T-helper 1 cell treated with Interleukin-12 subunit alpha and Interleukin-12 subunit beta and Interleukin-4 antibody, amounts not matched to agents 30 ng/mL and 1 ng/mL, for 36 hours (primary cell): ENCODE measurements around the gene RNF213. TPM values are rescaled to one million over a fixed set of nuclear protein-coding genes. Genes with fewer than 3 reads are reported as not detected.

ENCODE experiments used
- intact Hi-C: fragments of 100-400 bp; cut with micrococcal nuclease; formaldehyde crosslinking; loops from one replicate; pipeline ENCODE4 v1.15.1; 2024
- total RNA-seq: library from RNA; stranded (reverse); gene quantifications from 2 replicates; pipeline ENCODE4 v1.2.3, GENCODE V29; 2022

The RNF213 gene
- total RNA-seq, 1 donor from 2014 or later, result 1,329 TPM

DNA sequence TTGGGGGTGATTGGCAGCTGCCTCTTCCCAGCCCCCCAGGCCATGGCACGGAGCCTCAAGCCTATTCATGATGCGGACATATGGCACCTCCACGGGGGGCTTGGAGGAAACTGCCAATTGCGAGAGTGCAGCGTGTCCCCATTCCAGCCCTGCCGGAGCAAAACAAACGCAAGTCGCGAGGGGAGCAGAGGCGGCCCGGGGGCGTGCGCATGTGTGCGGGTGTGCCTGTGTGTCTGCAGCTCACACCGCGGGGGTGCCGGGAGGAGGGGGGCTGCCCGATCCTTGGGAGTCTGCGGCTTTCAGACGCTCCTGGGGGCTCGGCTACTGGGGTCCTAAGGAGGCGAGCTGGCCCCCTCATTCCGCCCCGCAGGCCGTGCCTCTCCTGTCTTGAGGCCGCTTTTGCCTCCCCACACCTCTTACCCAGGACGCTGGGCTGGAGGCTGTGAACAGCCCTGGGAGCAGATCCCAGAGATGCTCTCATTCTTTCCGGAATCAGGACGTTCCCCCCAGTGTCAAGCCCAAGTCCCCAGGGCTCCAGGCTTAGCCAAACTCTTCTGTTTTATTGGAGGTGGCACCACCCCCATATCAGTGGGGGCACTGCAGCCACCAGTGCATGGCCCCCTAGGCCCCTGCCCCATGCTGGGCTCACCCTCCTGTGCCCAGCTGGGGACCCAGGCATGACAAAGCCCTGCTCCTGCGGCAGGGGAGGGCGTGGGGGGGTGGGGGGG lies 183.4 kb downstream of the RNF213 start:
- intact Hi-C loops, result no loop called here

DNA sequence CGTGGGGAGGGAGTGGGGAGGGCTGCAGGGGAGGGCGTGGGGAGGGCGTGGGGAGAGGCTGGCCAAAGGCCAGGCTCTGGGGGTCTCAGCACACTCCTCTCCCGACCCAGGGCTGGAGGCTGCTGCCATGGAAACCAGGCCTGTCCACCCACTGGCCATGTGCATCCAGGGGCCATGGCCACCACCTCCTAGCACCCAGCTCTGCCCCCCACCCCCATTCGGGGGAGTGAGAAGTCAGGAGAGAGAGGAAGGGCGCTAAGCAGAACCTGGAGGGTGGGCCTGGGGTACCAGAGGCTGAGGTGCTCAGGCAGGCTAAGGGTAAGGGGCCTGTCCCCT lies 184.0 kb downstream of the RNF213 start:
- intact Hi-C loops, result no loop called here

DNA sequence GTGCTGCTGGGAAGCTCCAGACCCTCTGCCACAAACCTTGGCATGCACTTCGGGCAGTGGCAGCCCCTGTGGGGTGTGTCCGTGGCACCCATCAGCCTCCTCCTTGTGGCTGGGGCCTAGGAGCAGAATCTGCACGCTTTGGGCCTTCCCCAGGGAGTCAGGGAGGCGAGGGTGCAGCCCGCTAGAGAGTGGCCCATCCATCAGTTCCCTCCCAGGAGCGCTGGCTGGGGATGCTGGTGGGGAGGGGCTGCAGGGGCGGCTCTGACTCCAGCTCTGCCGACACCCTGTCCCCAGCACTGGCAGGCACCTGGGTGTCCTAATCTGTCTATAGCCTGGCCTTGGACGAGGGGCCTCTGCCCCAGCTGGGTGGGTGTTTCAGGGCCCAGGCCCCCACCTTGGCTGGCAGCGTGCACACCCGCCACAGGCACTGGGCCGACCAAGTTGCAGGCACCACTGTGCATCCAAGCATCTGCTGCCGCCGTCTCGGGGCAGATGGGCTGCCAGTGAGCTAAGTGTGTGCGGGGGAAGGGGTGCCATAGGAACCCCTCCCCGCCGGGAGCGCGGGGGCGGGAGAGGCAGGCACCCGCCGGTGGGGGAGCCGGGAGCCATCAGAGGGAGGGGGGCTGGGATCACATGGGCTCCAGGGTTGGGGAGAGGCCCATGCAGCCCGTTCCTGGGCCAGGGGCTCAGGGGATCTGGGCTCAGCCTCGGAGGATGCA lies 184.5 kb downstream of the RNF213 start:
- intact Hi-C loops, result no loop called here

DNA sequence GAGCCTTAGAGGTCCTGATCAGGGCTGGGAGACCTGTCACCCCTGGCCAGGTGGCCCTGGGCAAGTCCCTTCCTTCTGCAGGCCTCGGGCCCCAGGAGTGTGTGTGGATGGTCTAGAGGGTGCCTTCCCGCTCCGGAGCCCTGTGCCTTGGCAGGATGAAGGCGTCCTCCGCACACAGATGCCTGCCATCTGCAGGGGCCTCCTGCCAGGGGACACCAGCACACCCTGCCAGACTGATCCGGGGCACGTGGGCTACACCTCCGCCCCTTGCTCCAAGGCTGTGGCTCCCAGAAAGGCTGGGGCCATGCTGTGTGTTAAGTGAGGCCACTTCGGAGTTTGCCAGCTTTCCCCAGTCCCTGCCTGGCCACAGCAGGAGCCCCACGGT lies 185.1 kb downstream of the RNF213 start:
- intact Hi-C loops, result no loop called here

DNA sequence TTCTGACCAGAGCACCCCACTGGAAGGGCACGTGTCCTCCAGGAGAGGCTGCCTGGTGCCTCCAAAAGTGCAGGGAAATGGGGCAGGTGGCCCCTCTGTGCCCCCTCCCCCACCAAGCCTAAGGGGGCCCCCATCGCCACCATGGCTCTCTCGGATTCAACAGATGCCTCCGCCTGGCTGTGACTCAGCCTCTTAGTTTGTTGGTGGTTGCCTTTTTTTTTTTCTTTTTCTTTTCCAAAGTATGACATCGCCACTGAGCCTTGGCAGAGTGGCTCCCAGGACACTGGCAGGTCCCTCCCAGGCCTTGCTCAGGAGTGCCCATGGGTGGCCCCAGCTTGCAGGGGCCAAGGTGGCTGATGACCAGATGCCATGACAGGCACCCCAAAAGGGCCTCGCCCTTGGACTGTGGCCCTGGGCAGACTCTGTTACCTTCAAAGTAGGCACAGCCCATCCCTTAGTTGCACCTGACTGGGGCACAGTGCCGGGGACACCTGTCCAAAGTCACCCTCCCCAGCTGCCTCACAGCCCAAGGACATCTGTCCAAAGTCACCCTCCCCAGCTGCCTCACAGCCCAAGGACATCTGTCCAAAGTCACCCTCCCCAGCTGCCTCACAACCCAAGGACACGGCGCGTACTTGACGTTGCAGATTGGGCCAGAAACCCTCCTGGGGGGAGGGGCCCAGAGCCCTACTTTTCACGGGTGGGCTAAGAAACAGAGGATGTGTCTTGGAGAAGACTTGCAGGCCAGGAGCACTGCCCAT lies 186.2 kb downstream of the RNF213 start:
- intact Hi-C loops, result no loop called here

DNA sequence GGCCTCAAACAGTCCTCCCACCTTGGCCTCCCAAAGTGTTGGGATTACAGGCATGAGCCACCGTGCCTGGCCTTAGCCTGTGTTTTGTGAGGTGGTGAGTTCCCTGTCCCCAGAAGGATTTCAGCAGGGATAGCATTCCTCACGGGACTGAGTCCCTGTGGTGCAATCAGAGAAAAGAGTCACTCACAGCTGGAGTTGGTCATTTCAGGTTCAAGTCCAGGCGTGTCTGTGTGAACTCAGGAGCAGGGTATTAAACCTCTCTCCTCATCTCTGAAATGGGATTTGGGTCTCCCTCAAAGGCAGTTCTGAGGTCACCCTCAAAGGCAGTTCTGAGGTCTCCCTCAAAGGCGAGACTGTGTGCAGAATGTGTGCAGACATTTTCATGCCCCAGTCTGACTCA lies 187.1 kb downstream of the RNF213 start:
- intact Hi-C loops, result no loop called here

Other genes with a start within 250 kb of the RNF213 start
- gene TBC1D16, start 225.0 kb upstream of the RNF213 start, total RNA-seq, result 0.85 and 0.88 TPM in 2 replicates
- not detected in 2 replicates for gene CCDC40, start 224.2 kb upstream of the RNF213 start, total RNA-seq
- gene GAA, start 159.3 kb upstream of the RNF213 start, total RNA-seq, result 12.7 and 14.3 TPM in 2 replicates
- 121 and 124 TPM in 2 replicates for gene EIF4A3, start 113.7 kb upstream of the RNF213 start, total RNA-seq
- gene CARD14, start 90.8 kb upstream of the RNF213 start, total RNA-seq, result not detected in 2 replicates
- 28.3 and 29.8 TPM in 2 replicates for gene SGSH, start 40.5 kb upstream of the RNF213 start, total RNA-seq
- 10.3 and 12.2 TPM in 2 replicates for gene SLC26A11, start 40.4 kb upstream of the RNF213 start, total RNA-seq
- 16.7 and 21.0 TPM in 2 replicates for gene ENDOV, start 154.3 kb downstream of the RNF213 start, total RNA-seq
- gene NPTX1, start 215.8 kb downstream of the RNF213 start, total RNA-seq, result 104 and 107 TPM in 2 replicates